Measurements from ENCODE around the gene PSTPIP2. TPM values are rescaled to one million over a fixed set of nuclear protein-coding genes. Genes with fewer than 3 reads are reported as not detected.

Gene PSTPIP2
- total and polyA plus RNA-seq, 2 experiments from 2014 or later, result 3.8 to 6.4 TPM

DNA sequence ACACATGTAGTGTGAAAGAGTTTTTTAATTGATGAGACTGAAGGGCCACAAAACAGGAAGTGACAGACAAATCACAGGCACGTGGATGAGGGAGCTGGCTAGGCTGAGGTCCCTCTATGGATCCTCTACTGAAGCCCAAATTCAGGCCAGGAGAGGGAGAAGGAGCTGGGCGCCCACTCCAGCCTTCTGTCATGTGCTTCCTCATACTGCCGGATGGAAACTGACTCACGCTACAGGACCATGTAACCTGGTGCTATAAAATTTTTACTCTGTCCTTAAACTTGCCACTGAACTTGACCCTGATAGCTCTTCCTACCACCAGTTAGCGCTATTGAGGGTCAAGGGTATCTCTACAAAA lies 31.3 kb downstream of the PSTPIP2 start:
- H3F3A ChIP-seq (ENCODE audit: insufficient read depth), result peaks cover 16% of the 10 kb centered on the region
- H3K4me3 ChIP-seq, result no peak overlapping the region
- no peak for DNase-seq
- in situ Hi-C loops (cut with MboI), result no loop called here
- no peaks in the 10 kb centered on the region for H3K36me3 ChIP-seq (ENCODE audit: low read depth)
- no peaks in the 10 kb centered on the region for H3K27me3 ChIP-seq (replicated peaks; ENCODE audit: insufficient read depth)
- no peak overlapping the region for H3K27ac ChIP-seq
- H3K79me2 ChIP-seq (ENCODE audit: insufficient read depth), result no peaks in the 10 kb centered on the region
- TF ChIP-seq EZH2 (IDR thresholded peaks at IDR 0.05; ENCODE audit: insufficient read depth, poor library complexity, severe bottlenecking) (no peak), EZH2phosphoT487 (IDR thresholded peaks at IDR 0.05; ENCODE audit: insufficient read depth, low read depth) (no peak)
- H3K4me1 ChIP-seq (ENCODE audit: insufficient read depth), result peaks cover 11% of the 10 kb centered on the region
- no peaks in the 10 kb centered on the region for H3K9me3 ChIP-seq (ENCODE audit: low read depth)
- no peak overlapping the region for H3K9ac ChIP-seq
- H3K4me2 ChIP-seq (ENCODE audit: unreplicated experiment), result no peak overlapping the region
- H2AFZ ChIP-seq, result no peak overlapping the region
- no peaks in the 10 kb centered on the region for H4K20me1 ChIP-seq (ENCODE audit: insufficient read depth)
- 72 to 78% methylated on average over 5 of the region's 5 CpGs for WGBS, 2 experiments (ENCODE audit: low coverage in 1 of 2, low lambda C conversion rate in 2 of 2, missing lambda C conversion rate in 2 of 2)
- no peaks in the 10 kb centered on the region for H3K9me2 ChIP-seq (ENCODE audit: insufficient read depth)

- 90 to 93% methylated on average over 5 of the region's 5 CpGs for whole genome bisulfite sequencing, 2 experiments (ENCODE audit: low coverage in 1 of 2, low lambda C conversion rate in 2 of 2, missing lambda C conversion rate in 2 of 2)
- no peak for DNase-seq
Measured at GRCh38 chr18:46040033-46040746, 31.9 kb downstream of the PSTPIP2 start.

GRCh38 chr18:46037512-46038305 lies 34.4 kb downstream of the PSTPIP2 start:
- Histone ChIP-seq H3K79me2 (ENCODE audit: insufficient read depth) (no peaks in the 10 kb centered on the region), H3K27ac (no peak overlapping the region), H3K4me1 (ENCODE audit: insufficient read depth) (peaks cover 21% of the 10 kb centered on the region), H3K9ac (no peak overlapping the region), H3K9me3 (ENCODE audit: low read depth) (no peaks in the 10 kb centered on the region), H3K9me2 (ENCODE audit: insufficient read depth) (no peaks in the 10 kb centered on the region), H3K27me3 (replicated peaks; ENCODE audit: insufficient read depth) (no peaks in the 10 kb centered on the region), H3K36me3 (ENCODE audit: low read depth) (no peaks in the 10 kb centered on the region), H3F3A (ENCODE audit: insufficient read depth) (peaks cover 23% of the 10 kb centered on the region), H3K4me3 (no peak overlapping the region), H4K20me1 (ENCODE audit: insufficient read depth) (no peaks in the 10 kb centered on the region), H3K4me2 (ENCODE audit: unreplicated experiment) (no peak overlapping the region), H2AFZ (no peak overlapping the region)
- TF ChIP-seq EZH2phosphoT487 (IDR thresholded peaks at IDR 0.05; ENCODE audit: insufficient read depth, low read depth) (no peak), EZH2 (IDR thresholded peaks at IDR 0.05; ENCODE audit: insufficient read depth, poor library complexity, severe bottlenecking) (no peak)
- in situ Hi-C loops (cut with MboI), result no loop called here
- DNase-seq, result no peak
- 74 to 76% methylated on average over 9 of the region's 9 CpGs for WGBS, 2 experiments (ENCODE audit: low coverage in 1 of 2, low lambda C conversion rate in 2 of 2, missing lambda C conversion rate in 2 of 2)

More at GRCh38 chr18:46040033-46040746, 31.9 kb downstream of the PSTPIP2 start:
- Histone ChIP-seq H3K4me1 (ENCODE audit: insufficient read depth) (peaks cover 16% of the 10 kb centered on the region), H3F3A (ENCODE audit: insufficient read depth) (peaks cover 19% of the 10 kb centered on the region), H3K36me3 (ENCODE audit: low read depth) (no peaks in the 10 kb centered on the region), H3K27ac (no peak overlapping the region), H3K4me3 (no peak overlapping the region), H2AFZ (no peak overlapping the region), H3K4me2 (ENCODE audit: unreplicated experiment) (no peak overlapping the region), H3K9ac (no peak overlapping the region), H3K9me3 (ENCODE audit: low read depth) (no peaks in the 10 kb centered on the region), H3K9me2 (ENCODE audit: insufficient read depth) (no peaks in the 10 kb centered on the region), H4K20me1 (ENCODE audit: insufficient read depth) (no peaks in the 10 kb centered on the region), H3K27me3 (replicated peaks; ENCODE audit: insufficient read depth) (no peaks in the 10 kb centered on the region), H3K79me2 (ENCODE audit: insufficient read depth) (no peaks in the 10 kb centered on the region)
- no peak for TF ChIP-seq EZH2phosphoT487 (IDR thresholded peaks at IDR 0.05; ENCODE audit: insufficient read depth, low read depth)
- no peak for TF ChIP-seq EZH2 (IDR thresholded peaks at IDR 0.05; ENCODE audit: insufficient read depth, poor library complexity, severe bottlenecking)
- in situ Hi-C loops (cut with MboI), result no loop called here

DNA sequence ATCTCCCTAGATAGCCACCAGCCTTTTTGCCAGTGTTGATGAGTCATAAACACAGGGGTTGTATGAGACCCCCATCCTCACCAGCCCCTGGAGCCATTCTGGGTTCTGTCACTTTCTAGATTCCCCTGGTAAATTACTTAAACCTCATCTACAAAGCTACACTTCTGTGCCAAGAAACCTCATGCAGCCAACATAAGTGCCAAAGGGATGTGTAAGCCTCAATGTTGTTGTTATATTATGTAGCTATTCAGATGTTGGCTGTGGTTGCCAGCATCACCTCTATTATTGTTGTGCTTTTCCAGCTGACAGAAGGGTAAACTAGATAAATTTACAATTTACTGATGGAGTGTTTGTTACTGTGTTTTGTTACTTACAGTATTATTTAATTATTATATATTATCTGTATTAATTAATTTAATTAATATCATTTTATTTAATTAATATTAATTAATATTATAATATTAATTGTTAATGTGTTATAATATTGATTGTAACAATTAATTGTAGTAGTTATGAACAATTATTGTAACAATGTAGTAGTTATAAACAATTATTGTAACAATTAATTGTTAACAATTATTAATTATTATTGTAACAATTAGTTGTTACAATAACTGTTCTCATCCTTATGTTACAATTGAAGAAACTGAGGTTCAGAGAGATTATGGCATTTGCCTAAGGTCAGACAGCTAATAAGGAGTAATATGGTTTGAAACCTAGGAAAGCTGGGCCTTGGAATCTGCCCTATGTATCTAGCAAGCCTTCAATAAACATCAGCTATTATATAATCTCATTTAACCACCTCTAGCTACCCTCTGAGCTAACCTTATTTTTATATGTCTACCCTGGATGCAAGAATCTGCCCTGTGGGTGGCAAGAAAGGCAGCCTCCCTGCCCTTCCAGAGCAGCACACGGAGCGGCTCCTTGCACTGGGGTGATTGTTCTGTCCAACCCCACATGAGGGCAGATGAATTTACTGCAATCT lies 36.1 kb downstream of the PSTPIP2 start:
- 91 to 92% methylated on average over 2 of the region's 2 CpGs for WGBS, 2 experiments (ENCODE audit: low coverage in 1 of 2, low lambda C conversion rate in 2 of 2, missing lambda C conversion rate in 2 of 2)
- Histone ChIP-seq H3K9me2 (ENCODE audit: insufficient read depth) (no peaks in the 10 kb centered on the region), H3K4me2 (ENCODE audit: unreplicated experiment) (no peak overlapping the region), H3F3A (ENCODE audit: insufficient read depth) (peaks cover 16% of the 10 kb centered on the region; the same call in 1 of the 2 replicates), H3K4me1 (ENCODE audit: insufficient read depth) (peaks cover 14% of the 10 kb centered on the region), H3K4me3 (no peak overlapping the region), H2AFZ (no peak overlapping the region), H4K20me1 (ENCODE audit: insufficient read depth) (no peaks in the 10 kb centered on the region), H3K36me3 (ENCODE audit: low read depth) (no peaks in the 10 kb centered on the region), H3K9ac (no peak overlapping the region), H3K27ac (no peak overlapping the region), H3K9me3 (ENCODE audit: low read depth) (no peaks in the 10 kb centered on the region), H3K79me2 (ENCODE audit: insufficient read depth) (no peaks in the 10 kb centered on the region), H3K27me3 (replicated peaks; ENCODE audit: insufficient read depth) (no peaks in the 10 kb centered on the region)
- in situ Hi-C loops (cut with MboI), result no loop called here
- TF ChIP-seq EZH2phosphoT487 (IDR thresholded peaks at IDR 0.05; ENCODE audit: insufficient read depth, low read depth) (no peak), EZH2 (IDR thresholded peaks at IDR 0.05; ENCODE audit: insufficient read depth, poor library complexity, severe bottlenecking) (no peak)
- peak; percentile 89 for DNase-seq
